IPS-18c (cell line): ENCODE data around the gene SLC38A9.
"Not testable (repeated sequence)": the region's sequence is repeated elsewhere in the genome, so short reads cannot be mapped to it uniquely, and the experiment has no call there.

ENCODE experiments used
- H3K4me3 ChIP-seq: 2 replicates; pipeline ENCODE4 v1.7.0; 2013; ENCODE audit warnings: low read depth, mild to moderate bottlenecking, low read length, moderate library complexity; ENCODE audit not compliant: insufficient read depth
- H3K9me3 ChIP-seq: one replicate; pipeline ENCODE4 v1.6.1; 2013; ENCODE audit warnings: mild to moderate bottlenecking, low read length, moderate library complexity; ENCODE audit not compliant: control insufficient read depth, insufficient read depth

Gene SLC38A9

DNA sequence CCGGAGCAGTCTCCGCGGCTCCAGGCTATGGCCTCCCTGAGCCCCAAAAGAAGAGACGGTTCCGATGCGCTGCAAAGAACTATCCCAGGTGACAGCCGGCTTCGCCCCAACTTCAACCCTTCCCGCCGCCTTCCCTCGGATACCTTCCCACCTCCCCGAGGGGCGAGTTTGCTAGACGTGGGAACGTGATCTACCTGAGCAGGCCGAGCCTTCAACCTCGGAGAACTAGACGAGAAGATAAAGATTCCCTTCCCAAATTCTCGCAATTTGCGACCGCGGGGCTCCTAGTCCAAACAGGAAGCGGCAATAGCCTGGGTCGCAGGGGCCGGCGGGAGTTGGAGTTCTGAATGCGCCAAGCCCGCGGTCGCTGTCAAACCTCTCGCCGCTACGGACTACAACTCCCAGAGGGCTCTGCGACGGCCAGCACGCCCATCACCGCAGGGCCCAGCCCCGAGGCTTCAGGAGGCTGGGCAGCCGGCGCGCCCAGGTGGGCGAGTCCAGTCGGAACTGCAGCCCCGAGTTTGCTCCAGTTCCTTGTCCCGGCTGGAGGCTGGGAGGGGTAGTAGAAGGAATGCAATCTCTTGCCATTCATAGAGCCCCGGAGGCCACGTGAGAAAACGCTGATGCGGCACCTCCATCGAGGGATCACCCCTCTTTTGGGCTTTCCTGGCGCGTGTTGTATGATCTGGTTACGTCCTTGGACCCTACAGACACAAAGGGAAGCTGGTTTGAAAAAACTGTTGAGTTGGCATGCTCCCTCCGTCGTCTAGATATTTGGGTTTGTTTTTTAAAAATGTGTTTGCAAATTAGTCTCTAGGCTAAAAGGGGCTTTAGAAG lies at the start of gene SLC38A9:
TSS of gene SLC38A9 (minus strand) at position 302 of the 837 bp plus-strand sequence. CDS start 14,366 bp downstream, outside the sequence.
- no peaks in the 10 kb centered on the region for H3K9me3 ChIP-seq

DNA sequence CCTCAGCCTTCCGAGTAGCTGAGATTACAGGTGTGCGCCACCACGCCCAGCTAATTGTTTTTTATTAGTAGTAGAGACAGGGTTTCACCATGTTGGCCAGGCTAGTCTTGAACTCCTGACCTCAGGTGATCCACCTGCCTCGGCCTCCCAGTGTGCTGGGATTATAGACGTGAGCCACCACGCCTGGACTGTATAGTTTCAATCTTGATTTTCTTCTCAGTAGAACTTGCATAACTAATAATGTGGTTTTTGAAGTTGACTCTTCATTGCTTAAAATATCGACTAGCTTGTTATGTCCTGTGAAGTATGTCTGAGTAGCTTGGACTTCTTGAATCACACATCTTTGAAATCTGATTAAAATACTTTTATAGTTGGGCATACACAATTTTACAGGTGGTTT lies 49.6 kb upstream of the SLC38A9 start:
- H3K4me3 ChIP-seq, H3K9me3 ChIP-seq: not testable (repeated sequence)

More for the DNA sequence above, at the start of gene SLC38A9:
- H3K4me3 ChIP-seq = peak within 1 kb of the TSS; percentile 88

DNA sequence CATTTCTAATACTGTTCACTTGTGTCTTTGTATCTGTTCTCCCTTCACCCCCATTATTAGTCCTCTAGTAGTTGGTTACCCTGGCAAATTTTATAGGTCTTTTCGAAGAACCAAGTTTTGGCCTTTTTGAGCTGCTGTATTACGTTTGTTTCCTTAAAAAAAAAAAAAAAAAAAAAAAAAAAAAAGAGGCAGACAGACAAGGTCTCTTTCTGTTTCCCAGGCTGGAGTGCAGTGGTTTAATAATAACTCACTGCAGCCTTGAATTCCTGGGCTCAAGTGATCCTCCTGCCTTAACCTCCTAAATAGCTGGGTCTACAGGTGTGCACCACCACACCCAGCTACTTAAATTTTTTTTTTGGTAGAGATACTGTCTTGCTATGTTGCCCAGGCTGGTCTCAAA lies 46.6 kb upstream of the SLC38A9 start:
- Histone ChIP-seq H3K9me3 (no peaks in the 10 kb centered on the region), H3K4me3 (no peak overlapping the region)

DNA sequence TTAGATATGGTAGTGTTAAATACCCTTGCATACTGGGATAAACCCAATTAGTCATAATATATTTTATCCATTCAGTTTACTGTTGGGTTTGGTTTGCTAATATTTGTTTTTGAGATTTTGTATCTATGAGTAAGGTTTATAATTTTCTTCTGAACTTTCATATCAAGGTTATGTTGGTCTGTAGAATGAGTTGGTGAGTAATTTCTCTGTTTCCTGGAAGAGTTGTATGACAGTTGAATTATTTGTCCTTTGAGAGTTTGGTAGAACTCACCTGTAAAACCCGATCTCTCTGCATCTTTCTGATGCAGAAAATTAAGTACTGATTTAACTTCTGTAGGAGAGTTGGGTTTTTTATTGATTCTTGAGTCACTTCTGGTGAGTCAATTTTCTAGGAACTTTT lies 46.1 kb upstream of the SLC38A9 start:
- no peak overlapping the region for H3K4me3 ChIP-seq
- H3K9me3 ChIP-seq = no peaks in the 10 kb centered on the region

GRCh38 chr5:55750499-55750898 lies 38.4 kb upstream of the SLC38A9 start:
- Histone ChIP-seq H3K9me3 (peaks cover 2% of the 10 kb centered on the region), H3K4me3 (no peak overlapping the region)

DNA sequence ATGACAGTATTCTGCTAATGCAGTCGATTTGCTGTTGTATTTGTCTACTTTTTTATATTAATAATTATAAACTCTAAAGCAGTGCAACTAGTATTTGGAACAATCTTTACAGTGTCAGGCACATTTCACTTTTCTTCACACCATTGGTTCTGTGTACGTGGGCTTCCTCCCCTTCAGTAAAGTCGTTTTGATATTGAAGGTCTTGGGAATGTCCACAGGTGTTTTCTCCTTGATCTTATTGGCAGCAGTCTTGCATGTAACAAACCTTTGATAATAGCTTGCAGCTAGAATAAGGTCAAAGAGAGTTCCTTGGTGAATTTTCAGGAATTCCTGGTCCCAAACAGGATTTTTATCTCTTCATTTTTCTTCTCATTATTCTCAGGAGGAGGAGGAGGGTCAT lies 37.9 kb upstream of the SLC38A9 start:
- H3K9me3 ChIP-seq = peaks cover 2% of the 10 kb centered on the region
- no peak overlapping the region for H3K4me3 ChIP-seq

DNA sequence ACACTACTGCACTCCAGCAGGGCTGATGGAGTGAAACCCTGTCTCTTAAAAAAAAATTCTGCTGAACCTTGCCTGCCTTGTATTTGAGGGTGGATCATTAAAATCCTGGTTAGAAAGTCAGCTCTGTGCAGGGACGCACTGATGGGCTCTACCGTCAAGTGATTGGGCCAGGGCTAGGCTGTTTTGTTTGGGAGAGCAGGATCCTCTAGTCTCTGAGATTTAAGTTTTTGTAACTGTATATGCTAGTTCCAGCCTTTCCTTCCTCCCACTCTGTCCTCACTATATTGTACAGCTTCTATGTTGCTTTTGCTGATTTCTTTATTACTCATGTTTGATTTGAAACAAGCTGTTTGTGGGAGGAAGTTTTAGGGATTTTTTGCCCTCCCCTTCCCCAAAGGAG lies 37.3 kb upstream of the SLC38A9 start:
- Histone ChIP-seq H3K9me3 (peaks cover 2% of the 10 kb centered on the region), H3K4me3 (no peak overlapping the region)

- H3K4me3 ChIP-seq = no peak overlapping the region
- peaks cover 2% of the 10 kb centered on the region for H3K9me3 ChIP-seq
These were observed 35.7 kb upstream of the SLC38A9 start for GRCh38 chr5:55747778-55748318.

- Histone ChIP-seq H3K4me3 (no peak overlapping the region), H3K9me3 (peaks cover 2% of the 10 kb centered on the region)
These were observed 30.7 kb upstream of the SLC38A9 start for GRCh38 chr5:55742778-55743177.

DNA sequence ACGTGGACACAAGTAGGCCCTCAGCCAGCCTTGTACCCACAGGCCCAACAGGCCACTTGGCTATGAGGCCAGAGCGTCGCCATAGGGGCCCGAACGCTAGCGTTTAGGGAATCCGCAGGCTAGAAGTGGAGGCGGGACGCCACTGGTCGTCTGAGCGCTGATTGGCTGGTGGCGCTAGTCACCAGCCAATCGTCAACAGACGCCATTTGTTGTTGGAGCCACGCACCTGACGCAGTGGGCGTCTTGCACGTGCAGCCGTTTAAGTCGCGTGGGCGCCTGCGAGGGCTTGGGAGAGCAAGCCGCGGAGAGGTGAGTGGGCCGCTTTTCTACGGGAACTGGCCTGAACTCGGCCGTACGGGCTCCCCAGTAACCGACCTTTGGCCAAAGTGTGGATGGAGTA lies 25.7 kb upstream of the SLC38A9 start, which contains the start of gene DDX4:
TSS of gene DDX4 (plus strand) at position 269 of the 400 bp plus-strand sequence. CDS start 903 bp downstream, outside the sequence.
- H3K9me3 ChIP-seq = peaks cover 2% of the 10 kb centered on the region
- no peak within 1 kb of the TSS for H3K4me3 ChIP-seq

- Histone ChIP-seq H3K9me3 (no peaks in the 10 kb centered on the region), H3K4me3 (no peak overlapping the region)
These were observed 22.5 kb upstream of the SLC38A9 start for GRCh38 chr5:55734658-55735057.

- no peak overlapping the region for H3K4me3 ChIP-seq
These were observed 20.5 kb upstream of the SLC38A9 start for GRCh38 chr5:55732585-55732984.

DNA sequence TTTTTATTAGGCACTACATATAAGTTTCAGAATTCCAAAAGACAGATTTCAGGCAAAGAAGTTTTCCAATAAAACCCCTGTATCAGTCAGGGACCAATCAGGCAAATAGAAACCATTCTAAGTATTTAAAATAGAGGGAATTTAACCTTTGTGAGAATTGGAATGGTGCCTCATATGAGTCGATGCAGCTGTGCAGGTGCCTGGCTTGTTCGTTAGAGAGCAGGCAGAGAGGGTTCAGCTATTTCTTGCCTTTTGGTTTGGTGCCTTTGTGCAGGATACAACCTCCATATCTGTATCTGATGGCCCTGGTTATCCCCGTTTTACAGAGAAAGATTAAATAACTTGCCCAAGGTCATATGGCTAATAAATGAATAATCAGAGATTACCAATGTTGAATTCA lies 19.7 kb upstream of the SLC38A9 start:
- Histone ChIP-seq H3K9me3 (no peaks in the 10 kb centered on the region), H3K4me3 (no peak overlapping the region)

More at GRCh38 chr5:55732585-55732984, 20.5 kb upstream of the SLC38A9 start:
- no peaks in the 10 kb centered on the region for H3K9me3 ChIP-seq

DNA sequence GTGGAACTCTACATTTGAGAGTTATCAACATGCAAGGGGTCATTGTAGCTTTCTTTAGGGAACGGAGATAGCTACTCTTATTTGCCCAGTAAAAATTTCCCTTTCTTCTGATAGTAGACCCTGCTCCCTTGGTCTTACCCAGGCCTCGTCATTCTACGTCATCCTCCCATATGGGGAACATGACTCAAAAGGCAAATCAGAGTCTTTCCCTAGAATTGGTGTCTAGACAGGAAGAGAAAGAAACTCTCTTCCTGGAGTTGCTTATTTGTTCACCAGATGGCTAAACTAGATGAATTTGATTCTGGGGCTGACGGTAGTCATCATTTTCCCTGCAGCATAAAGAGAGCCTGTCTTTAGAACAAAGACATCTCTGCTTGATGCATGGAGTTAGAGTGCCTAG lies 12.2 kb upstream of the SLC38A9 start:
- H3K4me3 ChIP-seq = no peak overlapping the region
- no peaks in the 10 kb centered on the region for H3K9me3 ChIP-seq

- no peak overlapping the region for H3K4me3 ChIP-seq
- no peaks in the 10 kb centered on the region for H3K9me3 ChIP-seq
These were observed 8.1 kb upstream of the SLC38A9 start for GRCh38 chr5:55720188-55720703.

GRCh38 chr5:55719026-55719425 lies 6.9 kb upstream of the SLC38A9 start:
- not testable (repeated sequence) for H3K9me3 ChIP-seq, H3K4me3 ChIP-seq

DNA sequence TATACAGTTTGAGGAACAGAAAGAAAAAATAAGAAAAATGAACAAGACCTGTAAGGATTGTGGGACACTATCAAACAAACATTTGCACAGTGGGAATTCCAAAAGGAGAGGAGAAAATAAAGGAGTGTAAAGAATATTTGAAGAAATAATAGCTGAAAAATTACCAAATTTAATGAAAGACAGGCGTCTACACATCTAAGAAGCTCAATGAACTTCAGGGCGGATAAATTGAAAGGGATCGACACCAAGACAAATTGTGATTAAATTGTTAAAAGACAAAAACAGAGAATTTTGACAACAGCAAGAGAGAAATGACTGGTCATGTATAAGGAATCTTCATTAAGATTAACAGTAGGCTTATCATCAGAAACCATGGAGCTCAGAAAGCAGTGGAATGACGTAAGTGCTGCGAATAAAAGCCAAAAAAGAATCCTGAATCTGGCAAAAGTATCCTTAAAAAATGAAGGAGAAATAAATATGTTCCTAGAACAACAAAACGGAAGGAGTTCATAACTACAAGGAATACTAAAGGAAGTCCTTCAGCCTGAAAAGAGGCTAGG lies 3.5 kb upstream of the SLC38A9 start:
- Histone ChIP-seq H3K4me3 (no peak overlapping the region), H3K9me3 (no peaks in the 10 kb centered on the region)

GRCh38 chr5:55714749-55715148 lies 2.6 kb upstream of the SLC38A9 start:
- Histone ChIP-seq H3K4me3 (no peak overlapping the region), H3K9me3 (no peaks in the 10 kb centered on the region)
